Activated naive CD8-positive, alpha-beta T cell treated with anti-CD3 and anti-CD28 coated beads, Interleukin-2, amount 50 U/mL, for 24 hours (primary cell): ENCODE measurements around the gene PRMT3.
"Not testable (repeated sequence)": the region's sequence is repeated elsewhere in the genome, so short reads cannot be mapped to it uniquely, and the experiment has no call there.

Experiments
- ATAC-seq: fragments of 150-1000 bp; cut with Tn5 transposase; one replicate; pipeline ENCODE4 v1.10.0; 2021
- DNase-seq: peaks from one replicate; pipeline ENCODE4 v3.0.0; 2021
- H3K27ac Mint-ChIP-seq: one replicate; pipeline ENCODE4 v1.8.0; 2021; ENCODE audit warnings: mild to moderate bottlenecking, mixed read lengths
- H3K27me3 Mint-ChIP-seq: one replicate; pipeline ENCODE4 v1.8.0; 2021; ENCODE audit warnings: mixed read lengths
- H3K36me3 Mint-ChIP-seq: one replicate; pipeline ENCODE4 v1.8.0; 2021; ENCODE audit warnings: low read depth, mixed read lengths
- H3K4me1 Mint-ChIP-seq: one replicate; pipeline ENCODE4 v1.8.0; 2021; ENCODE audit warnings: mixed read lengths
- H3K4me3 Mint-ChIP-seq: one replicate; pipeline ENCODE4 v1.8.0; 2021; ENCODE audit warnings: mild to moderate bottlenecking, moderate library complexity, mixed read lengths
- H3K9me3 Mint-ChIP-seq: one replicate; pipeline ENCODE4 v1.8.0; 2021; ENCODE audit warnings: mixed read lengths

PRMT3 gene

DNA sequence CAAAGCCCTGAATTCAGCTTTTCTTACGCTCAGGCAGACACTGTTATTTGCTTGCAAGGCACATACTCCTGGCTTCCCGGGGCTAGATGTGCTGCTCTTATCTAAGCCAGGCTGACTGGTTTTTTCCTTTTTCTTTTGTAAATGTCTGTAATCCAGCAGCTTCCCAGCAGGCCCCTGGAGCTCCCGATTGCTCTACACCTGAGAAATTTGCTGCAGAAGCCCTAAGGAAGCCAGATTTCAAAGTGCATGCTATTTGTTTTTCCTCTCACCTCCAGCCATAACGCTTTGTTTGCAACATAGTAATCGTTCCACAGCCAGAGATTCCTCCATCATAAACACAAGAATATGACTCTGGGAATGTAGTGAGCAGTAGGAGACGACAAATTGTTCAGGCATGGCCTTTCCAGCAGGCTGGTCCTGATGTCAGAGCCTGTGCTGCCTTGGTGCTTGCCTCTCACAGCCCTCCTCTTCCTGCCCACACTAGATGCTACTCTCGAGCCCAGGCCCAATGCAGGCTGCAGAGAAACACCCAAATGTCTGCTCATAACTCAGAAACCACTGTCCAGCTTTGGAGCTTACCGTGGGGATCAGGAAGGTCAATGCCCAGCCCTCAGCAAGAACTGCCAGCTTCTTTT is 157.2 kb downstream of the PRMT3 start:
- Mint-ChIP-seq H3K4me3 (no peak overlapping the region), H3K4me1 (no peaks in the 10 kb centered on the region), H3K27ac (no peak overlapping the region), H3K27me3 (no peaks in the 10 kb centered on the region), H3K9me3 (no peaks in the 10 kb centered on the region), H3K36me3 (no peaks in the 10 kb centered on the region)
- DNase-seq (no peak), ATAC-seq (no peak)

GRCh38 chr11:20547411-20547810 is 159.9 kb downstream of the PRMT3 start:
- H3K36me3 Mint-ChIP-seq: no peaks in the 10 kb centered on the region
- H3K27ac Mint-ChIP-seq: no peak overlapping the region

DNA sequence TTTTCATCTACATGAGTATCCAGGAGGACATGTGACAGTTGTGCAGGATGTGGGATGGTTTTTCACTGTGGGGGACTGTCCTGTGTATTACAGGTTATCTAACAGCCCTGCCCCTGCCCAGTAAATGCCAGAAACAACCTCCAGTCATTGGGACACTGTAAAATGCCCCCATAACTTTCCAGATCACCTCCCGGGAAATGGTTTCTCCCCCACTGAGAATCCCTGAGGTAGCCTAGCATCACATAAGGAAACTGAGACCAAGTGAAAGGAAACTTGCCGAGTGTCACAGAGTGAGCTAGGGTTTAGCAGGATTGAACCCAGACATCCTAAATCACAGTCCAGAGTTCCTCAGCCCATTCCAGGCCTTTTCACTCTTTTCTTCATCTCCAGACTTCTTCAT is 163.6 kb downstream of the PRMT3 start:
- no peaks in the 10 kb centered on the region for H3K4me1 Mint-ChIP-seq
- no peak overlapping the region for H3K4me3 Mint-ChIP-seq
- ATAC-seq (no peak), DNase-seq (no peak)
- peaks cover 2% of the 10 kb centered on the region for H3K9me3 Mint-ChIP-seq
- no peaks in the 10 kb centered on the region for H3K27me3 Mint-ChIP-seq
- no peaks in the 10 kb centered on the region for H3K36me3 Mint-ChIP-seq
- no peak overlapping the region for H3K27ac Mint-ChIP-seq

More at GRCh38 chr11:20547411-20547810, 159.9 kb downstream of the PRMT3 start:
- Mint-ChIP-seq H3K27me3 (no peaks in the 10 kb centered on the region), H3K4me1 (no peaks in the 10 kb centered on the region), H3K4me3 (no peak overlapping the region), H3K9me3 (no peaks in the 10 kb centered on the region)
- DNase-seq (no peak), ATAC-seq (no peak)

GRCh38 chr11:20555783-20556182 is 168.3 kb downstream of the PRMT3 start:
- Mint-ChIP-seq H3K4me1 (no peaks in the 10 kb centered on the region), H3K9me3 (peaks cover 10% of the 10 kb centered on the region), H3K27me3 (peaks cover 4% of the 10 kb centered on the region), H3K27ac (no peak overlapping the region), H3K4me3 (no peak overlapping the region), H3K36me3 (no peaks in the 10 kb centered on the region)
- ATAC-seq: no peak
- no peak for DNase-seq

- not testable (repeated sequence) for DNase-seq, ATAC-seq, H3K36me3 Mint-ChIP-seq, H3K27ac Mint-ChIP-seq, H3K27me3 Mint-ChIP-seq, H3K4me1 Mint-ChIP-seq, H3K9me3 Mint-ChIP-seq, H3K4me3 Mint-ChIP-seq
Observed at GRCh38 chr11:20556396-20556795, 168.9 kb downstream of the PRMT3 start.

DNA sequence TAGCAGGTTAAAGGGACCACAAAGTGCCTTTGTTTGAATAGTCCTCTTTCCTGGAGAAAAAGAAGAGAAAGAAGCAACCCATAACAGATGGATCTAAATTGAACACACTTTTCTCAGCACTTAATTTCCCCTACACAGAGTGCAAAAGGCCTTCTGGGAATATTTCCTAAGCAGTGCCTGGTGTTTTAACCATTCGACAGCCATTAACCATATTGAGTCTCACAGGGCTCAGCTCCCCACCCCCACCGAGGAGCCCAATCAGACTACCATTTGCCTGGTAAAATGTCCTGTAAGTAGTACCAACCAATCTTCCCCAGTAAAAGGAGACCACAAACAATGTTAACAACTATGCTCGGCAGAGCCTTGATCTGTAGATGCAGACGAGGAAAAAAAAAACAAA is 171.2 kb downstream of the PRMT3 start:
- no peak for DNase-seq
- Mint-ChIP-seq H3K4me3 (no peak overlapping the region), H3K36me3 (no peaks in the 10 kb centered on the region), H3K27ac (no peak overlapping the region), H3K27me3 (peaks cover 6% of the 10 kb centered on the region), H3K9me3 (peaks cover 10% of the 10 kb centered on the region), H3K4me1 (no peaks in the 10 kb centered on the region)
- ATAC-seq: no peak
